NCI-H1694 treated with DMSO at 0.1 percent for 48 hours (cell line): ENCODE data around the gene GPR162.

Experiments
- DNase-seq: peaks from one replicate; lab custom pipeline; 2025; lab: John Stamatoyannopoulos, UW

Gene GPR162

DNA sequence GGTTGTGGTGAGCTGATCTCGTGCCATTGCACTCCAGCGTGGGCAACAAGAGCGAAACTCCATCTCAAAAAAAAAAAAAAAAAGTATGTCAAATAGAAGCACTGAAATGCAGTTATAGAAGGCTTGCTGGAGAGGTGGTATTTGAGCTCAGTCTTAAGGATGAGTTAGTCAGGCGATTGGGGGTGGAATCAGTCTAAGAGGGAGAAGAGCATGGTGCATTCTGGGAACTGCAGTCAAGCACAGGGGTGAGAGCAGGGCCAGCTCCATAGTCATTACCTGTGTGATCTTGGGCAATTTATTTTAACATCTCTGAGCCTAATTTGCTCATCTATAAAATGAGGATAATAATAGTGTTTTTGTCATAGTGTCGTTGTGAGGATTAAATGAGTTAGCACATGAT, 13.3 kb downstream of the GPR162 start:
- no peak for DNase-seq

DNA sequence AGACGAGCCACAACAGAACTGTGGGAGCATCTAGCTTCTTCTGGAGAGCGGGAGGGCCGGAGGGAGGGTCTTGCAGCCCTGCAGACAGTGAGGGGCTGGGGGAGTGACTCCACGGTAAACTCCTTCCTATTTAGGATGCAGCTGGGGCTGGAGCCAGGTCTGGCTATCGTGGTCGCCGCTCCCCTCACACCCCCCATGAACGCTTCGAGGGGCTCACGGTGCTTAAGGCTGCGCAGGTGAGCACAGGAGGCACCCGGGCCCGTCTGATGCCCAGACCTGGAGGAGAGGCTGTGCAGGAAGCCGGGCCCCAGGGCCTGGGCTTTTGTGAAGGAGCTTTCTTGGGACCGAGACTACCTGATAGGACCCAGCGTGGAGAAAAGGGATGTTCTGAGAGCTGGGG, 15.2 kb downstream of the GPR162 start:
- DNase-seq = no peak

DNA sequence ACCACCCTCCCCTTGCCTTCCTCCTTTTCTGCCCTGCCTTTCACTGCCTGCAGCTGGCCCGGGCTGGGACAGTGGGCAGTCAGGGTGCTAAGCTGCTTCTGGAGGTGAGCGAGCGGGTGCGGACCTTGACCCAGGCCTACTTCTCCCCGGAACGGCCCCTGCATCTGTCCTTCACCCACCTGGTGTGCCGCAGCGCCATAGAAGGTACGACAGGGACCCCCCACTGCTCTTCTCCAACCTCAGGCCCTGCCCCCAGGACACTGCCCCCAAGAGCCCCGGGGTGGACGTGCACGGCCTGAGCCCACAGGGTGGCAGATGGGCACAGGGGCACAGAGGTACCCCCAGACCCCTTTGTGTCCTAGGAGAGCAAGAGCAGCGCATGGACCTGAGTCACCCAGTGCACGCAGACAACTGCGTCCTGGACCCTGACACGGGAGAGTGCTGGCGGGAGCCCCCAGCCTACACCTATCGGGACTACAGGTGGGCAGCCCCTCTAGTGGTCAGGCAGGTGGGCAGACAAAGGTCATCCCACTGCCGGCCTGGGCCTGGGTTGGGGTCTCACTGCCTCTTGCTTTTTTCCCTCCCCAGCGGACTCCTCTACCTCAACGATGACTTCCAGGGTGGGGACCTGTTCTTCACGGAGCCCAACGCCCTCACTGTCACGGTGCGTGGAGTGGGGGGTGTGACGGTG, 15.9 kb downstream of the GPR162 start:
- DNase-seq = no peak

DNA sequence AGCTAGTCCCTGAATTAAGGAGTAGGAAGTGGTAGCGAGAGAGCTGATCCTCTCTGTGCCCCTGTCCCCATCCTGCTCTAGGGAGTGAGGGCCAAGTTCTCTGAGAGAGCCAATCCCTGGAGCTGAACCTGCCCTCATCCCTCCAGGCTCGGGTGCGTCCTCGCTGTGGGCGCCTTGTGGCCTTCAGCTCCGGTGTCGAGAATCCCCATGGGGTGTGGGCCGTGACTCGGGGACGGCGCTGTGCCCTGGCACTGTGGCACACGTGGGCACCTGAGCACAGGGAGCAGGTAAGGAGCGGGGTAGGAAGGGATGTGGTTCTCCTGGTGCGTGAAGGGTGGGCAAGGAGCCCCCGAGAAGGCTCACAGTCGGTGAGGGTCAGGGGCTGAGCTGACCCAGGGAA, 17.2 kb downstream of the GPR162 start:
- DNase-seq = no peak

DNA sequence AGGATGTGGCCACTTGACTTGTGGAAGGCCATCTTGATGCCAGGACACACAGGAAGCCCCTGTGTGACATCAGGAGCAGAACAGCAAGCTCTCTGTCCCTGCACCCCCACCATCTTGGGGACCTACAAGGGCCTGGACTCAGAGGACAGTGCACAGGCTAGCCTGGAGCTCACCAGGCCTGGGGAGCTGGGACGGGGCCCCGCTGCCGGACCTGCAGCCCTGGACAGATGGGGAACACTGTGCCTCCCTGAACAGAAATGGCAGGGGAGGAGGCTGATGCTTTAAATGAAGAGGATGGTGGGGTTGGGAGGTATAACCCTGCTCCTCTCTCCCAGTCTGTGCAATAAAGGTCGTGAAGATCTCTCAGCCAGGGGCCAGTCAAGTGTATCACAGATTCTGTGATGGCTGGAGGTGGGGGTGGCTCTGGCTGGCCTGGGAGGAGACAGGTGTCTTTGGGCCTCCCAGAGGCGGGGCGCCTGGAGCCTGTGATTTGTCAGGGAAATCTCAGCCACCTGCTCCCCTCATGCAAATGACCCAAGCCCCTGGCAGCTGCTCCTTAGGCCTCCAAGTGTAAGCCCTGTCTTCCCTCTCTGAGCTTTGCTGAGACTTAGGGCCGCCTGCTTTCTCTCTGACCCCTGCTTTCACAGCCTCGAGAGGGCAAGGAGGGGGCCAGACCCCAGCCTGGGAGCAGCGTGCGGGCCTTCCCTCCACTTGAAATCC, 18.0 kb downstream of the GPR162 start:
- DNase-seq = no peak

DNA sequence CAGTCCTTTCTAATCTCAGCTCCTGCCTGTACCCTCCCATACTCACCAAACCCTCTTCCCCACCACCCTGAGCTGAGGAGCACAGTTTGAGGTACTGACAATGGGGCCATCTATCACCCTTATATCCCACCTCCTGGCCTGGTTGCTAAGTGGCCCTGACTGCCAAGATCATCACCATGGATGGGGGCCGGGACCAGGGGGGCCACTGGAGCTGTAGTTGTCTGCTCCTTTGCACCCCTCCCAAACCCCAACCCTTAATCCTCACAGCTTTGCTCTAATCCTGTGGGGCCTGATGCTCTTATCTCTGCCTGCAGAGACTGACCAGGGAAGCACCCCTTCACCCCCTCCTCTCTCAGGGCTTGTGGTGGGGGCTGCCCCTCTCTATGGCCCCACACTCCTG, 18.7 kb downstream of the GPR162 start:
- DNase-seq = no peak

DNA sequence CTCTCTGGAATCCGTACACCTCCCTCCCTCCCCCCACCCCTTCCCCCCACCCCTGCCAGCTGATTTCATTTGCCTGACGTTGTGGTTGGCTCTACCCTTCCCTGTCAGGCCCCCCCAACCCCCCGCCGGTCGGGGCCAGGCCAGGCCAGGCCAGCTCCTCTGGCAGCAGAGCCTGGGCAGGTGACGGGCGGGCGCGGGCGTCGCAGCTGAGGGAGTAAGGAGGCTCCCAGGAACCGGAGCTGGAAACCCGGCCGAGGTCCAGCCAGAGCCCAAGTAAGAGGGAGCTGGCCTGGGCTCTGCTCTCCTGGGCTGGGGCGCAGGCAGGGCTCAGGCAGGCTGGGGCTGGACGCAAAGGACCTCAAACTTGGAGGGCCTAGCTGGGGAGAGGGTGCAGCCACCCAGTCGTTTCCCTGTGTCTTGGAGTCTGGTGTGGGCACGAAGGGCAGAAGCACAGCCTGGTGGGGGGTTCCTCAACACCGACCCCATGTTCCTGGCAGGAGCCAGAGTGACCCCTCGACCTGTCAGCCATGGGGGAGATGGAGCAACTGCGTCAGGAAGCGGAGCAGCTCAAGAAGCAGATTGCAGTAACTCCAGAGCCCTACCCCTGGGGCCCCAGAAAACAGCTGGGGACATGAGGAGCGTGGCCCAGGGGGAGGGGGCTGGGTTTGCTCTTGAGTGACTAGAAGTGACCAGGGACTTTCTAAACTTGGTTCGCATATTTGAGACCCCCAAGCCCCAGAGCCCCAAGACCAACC, 19.3 kb downstream of the GPR162 start, which contains the start of gene GNB3:
TSS of gene GNB3 (plus strand) at position 165 of the 755 bp plus-strand sequence. CDS start at position 528, 363 bp downstream.
- no peak for DNase-seq

DNA sequence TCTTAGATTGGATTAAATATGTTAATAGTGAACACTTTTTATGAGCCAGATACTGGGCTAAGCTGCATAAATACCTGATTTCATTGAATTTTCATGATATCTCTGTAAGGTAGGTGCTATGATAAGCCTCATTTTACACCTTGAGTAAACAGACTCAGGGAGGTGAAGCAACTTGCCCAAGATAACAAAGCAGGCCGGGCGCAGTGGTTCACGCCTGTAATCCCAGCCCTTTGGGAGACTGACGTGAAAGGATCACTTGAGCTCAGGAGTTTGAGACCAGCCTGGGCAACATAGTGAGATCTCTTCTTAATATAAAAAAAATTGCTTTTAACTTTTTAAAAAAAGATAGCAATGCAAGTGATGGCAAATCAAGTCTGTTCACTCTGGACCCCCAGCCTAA, 20.5 kb downstream of the GPR162 start:
- DNase-seq = no peak

DNA sequence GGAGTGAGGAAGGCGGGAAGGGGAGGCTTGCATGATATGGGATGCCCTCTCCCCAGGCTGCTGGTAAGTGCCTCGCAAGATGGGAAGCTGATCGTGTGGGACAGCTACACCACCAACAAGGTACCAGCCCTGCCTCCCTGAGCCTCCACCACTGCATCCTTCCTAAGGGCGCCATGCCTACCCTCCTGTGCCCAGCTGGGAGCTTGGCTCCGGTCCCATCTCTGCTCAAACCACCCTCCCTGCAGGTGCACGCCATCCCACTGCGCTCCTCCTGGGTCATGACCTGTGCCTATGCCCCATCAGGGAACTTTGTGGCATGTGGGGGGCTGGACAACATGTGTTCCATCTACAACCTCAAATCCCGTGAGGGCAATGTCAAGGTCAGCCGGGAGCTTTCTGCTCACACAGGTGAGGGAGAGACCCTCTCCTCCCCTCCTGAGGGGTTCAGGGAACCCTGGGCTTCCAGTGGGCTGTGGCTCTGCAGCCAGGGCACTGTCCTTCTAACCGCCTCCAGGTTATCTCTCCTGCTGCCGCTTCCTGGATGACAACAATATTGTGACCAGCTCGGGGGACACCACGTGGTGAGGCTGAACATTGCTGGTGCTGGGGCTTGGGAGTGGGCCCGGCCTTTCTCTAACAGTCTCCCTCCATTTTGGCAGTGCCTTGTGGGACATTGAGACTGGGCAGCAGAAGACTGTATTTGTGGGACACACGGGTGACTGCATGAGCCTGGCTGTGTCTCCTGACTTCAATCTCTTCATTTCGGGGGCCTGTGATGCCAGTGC, 21.7 kb downstream of the GPR162 start:
- DNase-seq = no peak

DNA sequence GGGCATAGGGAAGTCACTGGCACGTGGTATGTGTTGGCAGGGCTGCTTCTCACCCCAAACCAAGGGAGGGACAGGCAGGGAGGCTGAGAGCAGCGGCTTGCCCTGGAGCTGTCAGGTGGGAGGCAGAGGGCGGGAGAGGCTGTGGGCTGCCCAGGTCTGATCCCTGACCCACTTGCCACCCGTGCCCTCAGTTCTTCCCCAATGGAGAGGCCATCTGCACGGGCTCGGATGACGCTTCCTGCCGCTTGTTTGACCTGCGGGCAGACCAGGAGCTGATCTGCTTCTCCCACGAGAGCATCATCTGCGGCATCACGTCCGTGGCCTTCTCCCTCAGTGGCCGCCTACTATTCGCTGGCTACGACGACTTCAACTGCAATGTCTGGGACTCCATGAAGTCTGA, 23.8 kb downstream of the GPR162 start:
- no peak for DNase-seq

DNA sequence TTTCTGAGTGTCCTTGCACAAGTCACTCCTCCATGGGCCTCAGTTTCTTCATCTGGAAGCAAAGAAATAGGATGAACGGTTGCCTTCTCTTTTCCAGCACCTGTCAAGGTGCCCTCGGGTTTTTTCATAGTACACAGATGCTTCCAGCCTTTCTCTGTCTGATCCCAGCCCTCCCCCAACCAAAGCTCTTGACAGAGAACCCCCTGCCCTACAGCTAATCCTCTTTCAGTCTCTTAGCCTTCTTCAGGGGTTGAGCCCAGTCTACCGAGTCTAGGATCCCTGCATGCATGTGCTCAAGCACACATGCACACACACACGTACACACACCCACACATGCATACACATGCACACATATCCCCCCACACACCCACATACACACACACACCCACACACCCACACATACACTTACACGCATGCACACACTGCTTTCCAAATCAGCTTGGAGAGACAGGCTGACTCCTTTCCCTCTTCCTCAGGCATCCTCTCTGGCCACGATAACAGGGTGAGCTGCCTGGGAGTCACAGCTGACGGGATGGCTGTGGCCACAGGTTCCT, 24.8 kb downstream of the GPR162 start:
- no peak for DNase-seq

DNA sequence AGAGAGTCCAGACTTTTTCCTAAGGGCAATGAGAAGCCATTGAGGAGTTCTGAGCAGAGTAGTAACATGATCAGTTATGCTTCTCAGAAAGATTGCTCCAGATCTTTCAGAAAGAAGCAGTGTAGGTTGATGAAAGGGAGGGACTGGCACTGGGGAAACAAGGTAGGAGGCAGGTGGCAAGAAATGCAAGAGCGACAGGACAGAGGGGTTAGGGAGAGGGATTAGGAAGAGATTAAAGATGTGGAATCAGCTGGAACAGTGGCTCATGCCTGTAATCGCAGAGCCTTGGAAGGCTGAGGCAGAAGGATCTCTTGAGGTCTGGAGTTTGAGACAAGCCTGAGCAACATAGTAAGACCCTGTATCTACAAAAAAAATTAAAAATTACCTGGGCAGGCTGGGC, 26.1 kb downstream of the GPR162 start:
- no peak for DNase-seq

DNA sequence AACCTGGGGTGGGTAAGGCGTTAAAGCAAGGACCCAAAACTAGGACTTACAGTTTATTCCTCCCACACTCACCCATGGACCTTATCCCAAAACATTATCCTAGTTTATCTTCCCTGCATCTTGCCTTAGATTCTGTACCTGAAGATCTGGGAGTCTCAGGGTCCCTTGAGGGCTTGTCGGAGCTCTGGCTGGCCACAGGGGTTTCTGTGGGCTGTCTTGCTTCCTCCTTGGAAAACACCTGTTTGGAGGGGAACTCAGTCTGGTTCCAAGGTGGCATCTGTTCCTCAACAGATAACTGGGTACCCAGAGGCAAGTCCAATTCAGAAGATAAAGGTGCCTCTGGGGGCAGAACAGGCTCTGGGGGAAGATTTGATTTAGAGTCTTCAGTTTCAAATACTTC, 27.8 kb downstream of the GPR162 start:
- no peak for DNase-seq

DNA sequence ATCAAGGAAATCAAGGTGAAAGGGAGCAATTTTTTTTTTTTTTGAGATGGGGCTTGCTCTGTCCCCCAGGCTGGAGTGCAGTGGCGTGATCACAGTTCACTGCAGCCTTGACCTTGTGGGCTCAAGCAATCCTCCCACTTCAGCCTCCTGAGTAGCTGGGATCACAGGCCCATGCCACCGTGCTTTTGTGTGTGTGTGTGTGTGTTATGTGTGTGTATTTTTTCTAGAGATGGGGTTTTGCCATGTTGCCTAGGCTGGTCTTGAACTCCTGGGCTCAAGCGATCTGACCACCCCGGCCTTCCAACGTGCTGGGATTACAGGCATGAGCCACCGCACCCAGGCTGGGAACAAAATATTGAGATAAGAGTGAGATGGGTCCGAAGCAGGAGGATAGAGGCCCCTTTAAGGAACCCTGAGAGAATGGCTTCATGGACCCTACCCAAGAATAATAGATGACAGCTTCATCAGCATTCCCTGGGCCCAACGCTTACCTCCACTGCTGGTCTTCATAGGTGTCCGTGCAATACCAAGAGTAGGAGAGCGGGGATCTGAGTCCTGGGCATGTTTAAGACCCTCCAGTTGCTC, 28.4 kb downstream of the GPR162 start:
- no peak for DNase-seq

DNA sequence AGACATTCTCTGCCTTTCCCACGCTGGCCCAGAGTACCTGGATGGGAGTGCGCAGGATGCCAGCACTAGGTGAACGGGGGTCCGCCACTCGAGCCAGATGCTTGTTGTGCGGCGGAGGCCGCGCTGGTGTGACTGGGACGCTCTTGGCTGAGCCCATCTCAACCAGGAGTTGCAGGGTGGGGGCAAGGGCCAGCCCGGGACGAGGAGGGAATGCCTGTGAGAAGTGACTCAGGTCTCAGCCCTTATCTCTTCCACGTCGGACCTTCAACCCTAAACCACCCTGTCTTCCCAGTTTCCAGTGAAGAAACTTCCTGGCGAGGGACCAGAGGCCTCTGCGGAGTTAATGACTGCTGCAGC, 29.2 kb downstream of the GPR162 start:
- no peak for DNase-seq

DNA sequence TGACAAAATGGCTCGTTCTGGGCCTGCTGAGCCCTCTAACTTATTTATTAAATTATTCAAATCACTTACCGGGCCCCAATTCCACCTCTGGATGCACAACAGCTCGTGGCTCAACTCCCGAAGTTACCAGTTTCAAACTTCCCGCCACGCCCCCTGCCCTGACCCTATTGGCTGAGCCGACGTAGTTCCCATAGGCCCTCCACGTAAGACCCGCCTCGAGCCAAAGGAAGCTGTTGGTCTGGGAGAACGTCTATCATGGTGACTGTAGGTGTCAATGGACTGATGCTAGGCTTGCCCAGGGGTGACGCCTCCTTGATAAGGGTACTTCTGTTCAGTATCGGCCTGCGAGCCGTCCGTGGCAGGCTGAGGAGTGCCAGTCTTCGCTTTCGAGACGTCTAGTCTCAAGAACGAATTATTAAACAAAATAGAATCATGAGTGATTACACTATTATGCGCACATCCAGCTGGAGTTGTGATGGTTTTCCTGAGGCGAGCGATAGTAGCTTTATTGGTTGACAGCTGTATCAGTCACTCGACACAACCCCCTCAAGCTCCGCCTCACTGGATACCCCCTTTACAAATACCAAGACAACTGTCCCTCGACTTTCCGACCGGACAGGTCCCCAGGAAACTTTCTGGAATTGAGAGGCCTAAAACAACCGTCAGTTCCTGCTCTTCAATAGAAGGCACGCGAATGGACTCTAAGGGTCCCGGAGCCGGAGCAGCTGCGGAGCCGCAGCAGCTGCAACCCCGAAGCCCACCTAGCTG, 29.7 kb downstream of the GPR162 start, which contains the start of gene CDCA3:
TSS of gene CDCA3 (minus strand) at position 134 of the 768 bp plus-strand sequence. CDS start 334 bp downstream, outside the sequence.
- peak; percentile 99 for DNase-seq

DNA sequence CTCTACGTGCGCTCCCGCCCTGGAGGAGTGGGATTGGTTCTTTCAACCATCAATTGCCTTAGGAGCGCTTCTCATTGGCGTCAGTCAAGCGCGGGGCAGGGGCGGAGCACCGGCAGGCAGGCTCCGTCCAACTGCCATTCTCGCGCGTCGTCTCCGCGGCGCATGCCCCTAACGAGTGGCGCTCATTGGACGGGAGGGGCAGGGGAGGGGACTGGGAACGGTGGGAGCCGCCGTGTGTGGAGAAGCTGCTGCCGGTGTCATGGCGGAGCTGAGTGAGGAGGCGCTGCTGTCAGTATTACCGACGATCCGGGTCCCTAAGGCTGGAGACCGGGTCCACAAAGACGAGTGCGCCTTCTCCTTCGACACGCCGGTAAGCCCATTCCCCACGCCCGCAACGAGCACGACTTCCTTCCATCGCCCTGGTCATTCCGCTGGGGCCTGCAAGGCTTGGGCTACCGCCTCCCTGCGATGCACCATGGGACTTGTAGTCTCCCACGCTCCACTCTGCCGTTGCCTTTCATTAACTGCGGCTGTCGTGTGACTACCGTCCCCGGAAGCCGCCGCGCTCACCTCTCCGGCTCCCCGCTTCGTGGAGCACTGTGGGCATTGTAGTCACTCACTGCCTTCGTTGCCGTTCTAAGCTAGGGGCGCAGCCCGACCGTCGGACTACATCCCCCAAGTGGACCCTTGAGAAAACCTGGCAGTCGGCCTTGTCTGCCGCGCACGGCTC, 30.5 kb downstream of the GPR162 start, which contains the start of gene USP5:
TSS of gene USP5 (plus strand) at position 230 of the 730 bp plus-strand sequence. CDS start at position 260, 30 bp downstream.
- peak; percentile 100 for DNase-seq

DNA sequence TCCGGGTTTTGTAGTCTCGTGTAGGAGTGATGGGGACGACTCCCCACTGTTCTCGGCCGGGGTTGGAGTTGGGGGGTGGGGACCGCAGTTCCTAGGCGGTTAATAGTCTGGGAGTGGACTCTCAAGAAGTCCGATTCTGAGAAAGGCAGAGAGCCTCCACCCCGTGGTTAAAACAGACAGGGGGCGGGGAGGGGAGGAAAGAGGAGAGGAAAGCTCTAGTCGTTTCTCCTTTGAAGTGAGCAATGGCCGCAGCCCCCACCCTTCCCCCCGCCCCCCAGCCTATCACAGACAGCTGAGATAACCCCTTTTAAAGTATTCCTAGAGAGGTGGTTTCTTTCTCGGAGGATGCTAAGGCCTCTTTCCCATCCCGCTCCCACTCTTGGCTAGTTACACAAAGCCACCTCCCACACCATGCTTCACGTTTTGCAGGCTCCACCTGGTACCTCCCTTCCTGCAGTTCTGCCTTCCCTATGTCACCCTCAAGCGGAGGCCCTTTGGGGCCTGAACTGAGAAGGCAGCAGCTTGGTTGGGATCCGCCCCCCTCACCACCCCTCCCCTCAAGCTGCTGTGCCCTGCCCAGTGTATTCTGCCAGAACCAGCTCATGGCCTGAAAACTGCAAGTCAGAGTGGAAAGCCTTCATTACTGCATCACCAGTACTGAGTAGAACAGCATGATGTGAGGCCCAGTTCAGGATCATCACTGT, 31.2 kb downstream of the GPR162 start:
- DNase-seq = peak; percentile 82

DNA sequence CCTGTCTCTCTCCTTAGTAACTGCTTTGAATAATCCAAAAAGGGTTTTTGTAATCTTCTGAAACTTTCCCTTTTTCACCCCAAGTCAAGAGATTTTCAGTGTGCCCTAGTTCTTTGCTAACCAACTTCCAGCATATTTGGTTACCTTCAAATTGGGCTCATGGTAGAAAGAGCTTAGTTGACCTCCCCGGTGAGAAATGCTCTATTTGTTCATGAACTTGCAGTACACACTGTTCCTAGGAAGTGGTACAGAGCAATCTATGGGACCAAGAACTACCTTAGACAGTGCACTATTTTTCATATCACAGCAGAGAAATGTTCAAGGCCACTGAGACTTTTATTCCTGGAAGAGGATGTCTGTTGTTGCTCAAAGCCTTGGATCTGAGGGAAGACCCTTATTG, 32.0 kb downstream of the GPR162 start:
- no peak for DNase-seq
